Measurements from ENCODE around the gene IL22RA2.

IL22RA2 gene

DNA sequence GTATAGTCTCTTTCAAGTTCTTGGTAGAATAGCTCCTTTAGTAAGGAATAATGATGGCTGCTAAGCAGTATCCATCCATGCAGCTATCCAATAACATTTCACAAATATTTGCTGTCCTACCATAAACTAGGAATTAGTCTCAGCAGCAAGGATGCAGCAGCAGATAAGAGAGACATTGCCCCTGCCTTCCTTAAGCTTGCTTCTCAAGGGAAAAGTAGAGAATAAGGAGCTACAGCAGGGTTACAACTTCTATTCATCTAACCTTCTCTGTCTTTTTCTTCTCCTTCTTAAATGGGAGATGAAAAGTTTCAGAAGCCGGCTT, 2.4 kb downstream of the IL22RA2 start:
- TF ChIP-seq, protein P1, sequence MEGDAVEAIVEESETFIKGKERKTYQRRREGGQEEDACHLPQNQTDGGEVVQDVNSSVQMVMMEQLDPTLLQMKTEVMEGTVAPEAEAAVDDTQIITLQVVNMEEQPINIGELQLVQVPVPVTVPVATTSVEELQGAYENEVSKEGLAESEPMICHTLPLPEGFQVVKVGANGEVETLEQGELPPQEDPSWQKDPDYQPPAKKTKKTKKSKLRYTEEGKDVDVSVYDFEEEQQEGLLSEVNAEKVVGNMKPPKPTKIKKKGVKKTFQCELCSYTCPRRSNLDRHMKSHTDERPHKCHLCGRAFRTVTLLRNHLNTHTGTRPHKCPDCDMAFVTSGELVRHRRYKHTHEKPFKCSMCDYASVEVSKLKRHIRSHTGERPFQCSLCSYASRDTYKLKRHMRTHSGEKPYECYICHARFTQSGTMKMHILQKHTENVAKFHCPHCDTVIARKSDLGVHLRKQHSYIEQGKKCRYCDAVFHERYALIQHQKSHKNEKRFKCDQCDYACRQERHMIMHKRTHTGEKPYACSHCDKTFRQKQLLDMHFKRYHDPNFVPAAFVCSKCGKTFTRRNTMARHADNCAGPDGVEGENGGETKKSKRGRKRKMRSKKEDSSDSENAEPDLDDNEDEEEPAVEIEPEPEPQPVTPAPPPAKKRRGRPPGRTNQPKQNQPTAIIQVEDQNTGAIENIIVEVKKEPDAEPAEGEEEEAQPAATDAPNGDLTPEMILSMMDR (IDR thresholded peaks at IDR 0.05; ENCODE audit: borderline replicate concordance, extremely low read depth, low read length, poor library complexity, severe bottlenecking), result no peak
- no peak for TF ChIP-seq EZH2 (IDR thresholded peaks at IDR 0.05; ENCODE audit: borderline replicate concordance, low read depth, low read length, severe bottlenecking)
- Histone ChIP-seq H3K79me2 (ENCODE audit: insufficient read depth, low read length) (no peaks in the 10 kb centered on the region), H2AFZ (ENCODE audit: low read depth, low read length) (no peak overlapping the region), H3K27me3 (ENCODE audit: insufficient read depth, low read length, poor library complexity) (no peaks in the 10 kb centered on the region), H3K9ac (ENCODE audit: low read depth, low read length) (no peak overlapping the region), H3K36me3 (ENCODE audit: insufficient read depth, low read length) (no peaks in the 10 kb centered on the region), H3K9me3 (ENCODE audit: insufficient read depth, low read length, severe bottlenecking) (no peaks in the 10 kb centered on the region), H3K4me3 (ENCODE audit: low read depth in 1 of 2, low read length in 2 of 2) (no peak overlapping the region), H3K27ac (ENCODE audit: low read length) (no peak overlapping the region), H3K4me1 (ENCODE audit: insufficient read depth, low read length) (no peaks in the 10 kb centered on the region), H4K20me1 (ENCODE audit: insufficient read depth, low read length) (no peaks in the 10 kb centered on the region), H3K4me2 (ENCODE audit: insufficient read depth, low read length) (no peak overlapping the region)
- DNase-seq (no peak), ATAC-seq (ENCODE audit: insufficient read depth, low read depth) (no peak)

DNA sequence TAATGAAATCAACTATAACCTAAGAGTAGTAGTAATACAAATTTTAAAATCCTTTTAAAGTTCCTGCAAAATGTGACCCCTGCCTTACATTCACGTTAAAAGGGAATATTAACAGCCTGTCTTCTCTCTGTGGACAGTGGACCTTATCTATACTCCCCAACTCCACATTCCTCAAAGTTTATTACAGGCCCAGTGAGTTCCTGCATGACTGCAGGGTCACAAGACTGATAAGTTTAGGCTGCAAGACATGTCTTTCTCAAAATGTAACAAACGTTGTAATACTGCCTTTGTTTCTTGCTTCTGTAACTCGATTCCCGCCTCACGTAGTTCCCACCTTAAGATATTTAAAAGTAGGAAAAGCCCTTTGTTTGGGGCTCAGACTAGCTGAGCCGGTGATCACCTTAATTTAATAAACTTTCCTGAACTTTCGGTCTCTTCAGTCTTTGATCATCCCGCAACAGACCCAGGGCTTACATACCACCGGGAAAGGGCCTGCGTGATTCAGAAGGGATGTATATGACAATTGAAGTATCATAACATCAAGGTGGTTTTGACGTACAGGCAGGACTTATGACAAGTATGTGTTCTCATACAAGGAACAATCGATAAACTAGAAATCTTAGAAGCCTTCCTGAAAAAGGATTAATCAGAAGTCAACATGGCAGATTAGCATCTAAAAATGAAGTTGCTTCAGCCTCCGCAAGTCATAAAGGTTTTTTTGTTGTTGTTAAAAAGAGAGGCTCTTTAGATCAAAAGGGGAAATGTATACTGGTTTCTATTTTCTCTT, 3.0 kb downstream of the IL22RA2 start:
- no peak overlapping the region for H2AFZ ChIP-seq (ENCODE audit: low read depth, low read length)
- H3K27me3 ChIP-seq (ENCODE audit: insufficient read depth, low read length, poor library complexity), result no peaks in the 10 kb centered on the region
- H3K36me3 ChIP-seq (ENCODE audit: insufficient read depth, low read length), result no peaks in the 10 kb centered on the region
- H3K4me3 ChIP-seq (ENCODE audit: low read depth in 1 of 2, low read length in 2 of 2), result no peak overlapping the region
- DNase-seq, result no peak
- H3K79me2 ChIP-seq (ENCODE audit: insufficient read depth, low read length), result no peaks in the 10 kb centered on the region
- no peak overlapping the region for H3K4me2 ChIP-seq (ENCODE audit: insufficient read depth, low read length)
- H4K20me1 ChIP-seq (ENCODE audit: insufficient read depth, low read length), result no peaks in the 10 kb centered on the region
- no peaks in the 10 kb centered on the region for H3K9me3 ChIP-seq (ENCODE audit: insufficient read depth, low read length, severe bottlenecking)
- no peak overlapping the region for H3K27ac ChIP-seq (ENCODE audit: low read length)
- no peak overlapping the region for H3K9ac ChIP-seq (ENCODE audit: low read depth, low read length)
- TF ChIP-seq, protein P1 (IDR thresholded peaks at IDR 0.05; ENCODE audit: borderline replicate concordance, extremely low read depth, low read length, poor library complexity, severe bottlenecking), result no peak
- no peak for TF ChIP-seq EZH2 (IDR thresholded peaks at IDR 0.05; ENCODE audit: borderline replicate concordance, low read depth, low read length, severe bottlenecking)
- no peaks in the 10 kb centered on the region for H3K4me1 ChIP-seq (ENCODE audit: insufficient read depth, low read length)
- ATAC-seq (ENCODE audit: insufficient read depth, low read depth), result no peak

DNA sequence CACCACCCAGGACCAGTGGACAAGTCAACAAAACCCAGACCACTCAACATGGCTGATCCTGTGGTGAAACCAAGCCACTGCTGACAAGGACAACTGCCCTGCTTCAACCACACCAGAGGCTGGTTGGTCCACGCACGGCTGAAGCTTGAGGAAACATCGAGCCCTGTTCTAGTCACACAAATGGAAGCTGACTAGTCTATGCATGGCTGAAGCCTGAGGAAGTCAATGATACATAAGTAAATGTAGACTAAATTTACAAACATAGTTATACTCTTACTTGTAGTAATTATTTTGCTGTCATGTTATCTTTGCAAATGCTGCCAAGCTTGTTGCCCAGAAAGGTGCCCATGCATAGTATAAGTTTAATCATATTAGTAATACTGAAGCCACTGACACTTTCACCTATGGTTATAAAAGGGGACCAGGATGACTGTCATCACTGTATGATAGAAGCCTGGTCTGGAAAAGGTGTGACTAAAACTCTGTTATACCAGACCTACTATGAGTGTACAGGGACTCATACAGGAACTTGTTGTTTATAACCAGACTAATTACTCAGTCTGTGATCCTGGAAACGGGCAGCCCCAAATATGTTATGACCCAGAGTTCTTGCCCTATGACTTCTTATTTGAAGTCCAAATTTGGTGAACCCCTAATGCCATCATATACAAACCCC, 5.6 kb downstream of the IL22RA2 start:
- DNase-seq, result no peak

More for the DNA sequence above, 5.6 kb downstream of the IL22RA2 start:
- H3K4me1 ChIP-seq (ENCODE audit: insufficient read depth, low read length), result peaks cover 6% of the 10 kb centered on the region
- peaks cover 20% of the 10 kb centered on the region for H3K9me3 ChIP-seq (ENCODE audit: insufficient read depth, low read length, severe bottlenecking)
- TF ChIP-seq EZH2 (IDR thresholded peaks at IDR 0.05; ENCODE audit: borderline replicate concordance, low read depth, low read length, severe bottlenecking), result no peak
- TF ChIP-seq, protein P1 (IDR thresholded peaks at IDR 0.05; ENCODE audit: borderline replicate concordance, extremely low read depth, low read length, poor library complexity, severe bottlenecking), result no peak
- no peaks in the 10 kb centered on the region for H4K20me1 ChIP-seq (ENCODE audit: insufficient read depth, low read length)
- no peak overlapping the region for H2AFZ ChIP-seq (ENCODE audit: low read depth, low read length)
- H3K27me3 ChIP-seq (ENCODE audit: insufficient read depth, low read length, poor library complexity), result no peaks in the 10 kb centered on the region
- no peak overlapping the region for H3K9ac ChIP-seq (ENCODE audit: low read depth, low read length)
- H3K79me2 ChIP-seq (ENCODE audit: insufficient read depth, low read length), result no peaks in the 10 kb centered on the region
- H3K4me3 ChIP-seq (ENCODE audit: low read depth in 1 of 2, low read length in 2 of 2), result no peak overlapping the region
- H3K36me3 ChIP-seq (ENCODE audit: insufficient read depth, low read length), result no peaks in the 10 kb centered on the region
- no peak overlapping the region for H3K27ac ChIP-seq (ENCODE audit: low read length)
- no peak for ATAC-seq (ENCODE audit: insufficient read depth, low read depth)
- no peak overlapping the region for H3K4me2 ChIP-seq (ENCODE audit: insufficient read depth, low read length)
